ENCODE measurements around the gene ARL8B. TPM values are rescaled to one million over a fixed set of nuclear protein-coding genes. Genes with fewer than 3 reads are reported as not detected.

Gene ARL8B
- total and polyA plus RNA-seq, 10 of the 15 experiments (the other 5 are each of a cell fraction or from before 2014, with no cell fraction given), result 22.0 to 80.6 (median 43.7) TPM

DNA sequence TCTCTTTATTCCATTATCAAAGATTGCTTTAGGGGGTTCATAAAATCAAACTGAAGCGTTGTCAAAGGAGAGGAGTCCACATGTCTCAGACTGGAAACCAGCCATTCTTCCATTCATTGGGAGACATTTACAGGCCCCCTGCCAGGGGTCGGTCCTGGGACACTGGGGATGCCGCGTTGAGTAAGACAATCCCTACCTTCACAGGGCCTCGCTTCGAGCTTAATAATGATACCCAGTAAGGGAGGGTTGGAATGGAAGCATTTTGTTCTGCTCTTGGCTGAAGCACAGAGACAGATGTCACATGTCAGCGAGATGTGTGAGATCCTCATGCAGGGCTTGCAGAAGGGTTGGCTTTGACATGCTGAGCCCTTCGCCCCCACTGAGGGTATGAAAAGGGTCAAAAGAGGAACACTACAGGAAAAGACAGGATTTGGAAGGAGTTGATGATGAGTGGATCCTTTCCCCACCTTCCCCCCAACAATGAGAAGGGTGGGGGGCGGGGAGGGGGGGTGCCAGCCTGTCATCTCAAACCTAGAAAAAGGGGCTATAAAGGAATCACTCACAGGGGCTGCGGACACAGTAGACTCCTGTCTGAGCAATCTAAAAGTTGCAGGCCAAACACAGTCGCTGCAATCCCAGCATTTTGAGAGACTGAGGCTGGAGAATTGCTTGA lies 25.6 kb upstream of the ARL8B start (continued):
- TF ChIP-seq MXI1 (IDR thresholded peaks at IDR 0.05; ENCODE audit: low read depth, low read length), result no peak

GRCh38 chr3:5098346-5098745 lies 23.7 kb upstream of the ARL8B start:
- SMC1A ChIA-PET (ENCODE audit: uncharacterized antibody, unreplicated experiment), result interaction anchor here (0.7 kb wide), 1 partner anchor 1047 kb away, joined by 4 read pairs; no protein-coding TSS in a partner anchor
- RAD21 ChIA-PET (ENCODE audit: unreplicated experiment), result interaction anchor here (0.6 kb wide), 1 partner anchor 126 kb away, joined by 3 read pairs; no protein-coding TSS in a partner anchor
- CTCF ChIA-PET, result interaction anchor here (1.0 to 1.3 kb wide), 2 partner anchors 24 to 387 kb away, joined by 3 read pairs; no protein-coding TSS in a partner anchor

More at GRCh38 chr3:5098346-5098745, 23.7 kb upstream of the ARL8B start:
- Histone ChIP-seq H3K36me3 (ENCODE audit: control insufficient read depth in 2 of 2, insufficient read depth in 2 of 2, low read length in 1 of 2) (no peaks in the 10 kb centered on the region), H3K27ac (ENCODE audit: control insufficient read depth, insufficient read depth) (no peak overlapping the region), H3K9me3 (replicated peaks; ENCODE audit: control insufficient read depth, insufficient read depth, low read length) (no peaks in the 10 kb centered on the region), H3K4me2 (ENCODE audit: control insufficient read depth, insufficient read depth) (no peak overlapping the region), H4K20me1 (ENCODE audit: control insufficient read depth, insufficient read depth) (no peaks in the 10 kb centered on the region), H3K4me1 (ENCODE audit: control insufficient read depth, insufficient read depth, low read length) (no peaks in the 10 kb centered on the region), H2AFZ (ENCODE audit: control insufficient read depth, low read depth, low read length) (no peak overlapping the region), H3K27me3 (replicated peaks in 1 of 2; ENCODE audit: control insufficient read depth in 2 of 2, insufficient read depth in 2 of 2, low read length in 1 of 2) (peaks cover 4 to 5% of the 10 kb centered on the region in 2 experiments; a peak in 3 of 4 replicates), H3K9ac (ENCODE audit: control insufficient read depth, insufficient read depth, low read length) (no peak overlapping the region), H3K79me2 (ENCODE audit: control insufficient read depth, insufficient read depth, low read length) (no peaks in the 10 kb centered on the region), H3K4me3 (no peak overlapping the region)
- no peak for TF ChIP-seq BCL3 (IDR thresholded peaks at IDR 0.05; ENCODE audit: borderline replicate concordance, insufficient read depth, low read depth, low read length, poor library complexity, severe bottlenecking)
- TF ChIP-seq HDGF (IDR thresholded peaks at IDR 0.05), result no peak
- intact Hi-C loops (cut with micrococcal nuclease; ENCODE audit: unreplicated experiment) (no loop called here), in situ Hi-C loops (cut with MboI) (no loop called here)
- BruUV-seq (replicated peaks), result no TSS peak
- FAIRE-seq (no peak), DNase-seq (ENCODE audit: low read depth, low spot score) (no peak), ATAC-seq (no peak)
- 34% methylated on average over 4 of the region's 4 CpGs for WGBS (ENCODE audit: insufficient coverage, insufficient replicate concordance, low lambda C conversion rate, missing lambda C conversion rate)
- POLR2A ChIA-PET, result interaction anchor here (0.6 kb wide), 1 partner anchor 14 kb away, joined by 3 read pairs; no protein-coding TSS in a partner anchor

Data from GM12878 (cell line).